ENCODE results near the gene KNDC1.

GRCh38 chr10:133143200-133143533 is 16.9 kb upstream of the KNDC1 start:
- TF ChIP-seq CTCF (IDR thresholded peaks at IDR 0.05) (no peak), POLR2A (IDR thresholded peaks at IDR 0.05) (no peak), POLR2AphosphoS5 (IDR thresholded peaks at IDR 0.05) (no peak)
